HFFc6 (cell line): ENCODE data around the gene RBM5. TPM values are rescaled to one million over a fixed set of nuclear protein-coding genes. Genes with fewer than 3 reads are reported as not detected.

ENCODE experiments used
- DNase-seq: peaks from one replicate; pipeline ENCODE4 v3.0.0-alpha.2; 2018
- H3K27ac Mint-ChIP-seq: 2 replicates; pipeline ENCODE4 v1.8.0; 2020; ENCODE audit warnings: mild to moderate bottlenecking, mixed read lengths
- H3K27me3 Mint-ChIP-seq: 2 replicates; pipeline ENCODE4 v1.8.0; 2021; ENCODE audit warnings: mild to moderate bottlenecking, moderate library complexity, mixed read lengths; ENCODE audit not compliant: insufficient read depth
- H3K36me3 Mint-ChIP-seq: 2 replicates; pipeline ENCODE4 v1.8.0; 2021; ENCODE audit warnings: low read depth, mixed read lengths
- H3K4me1 Mint-ChIP-seq: 2 replicates; pipeline ENCODE4 v1.8.0; 2020; ENCODE audit warnings: low read depth, mixed read lengths
- H3K4me3 Mint-ChIP-seq: 2 replicates; pipeline ENCODE4 v1.8.0; 2020; ENCODE audit warnings: mild to moderate bottlenecking, moderate library complexity, mixed read lengths
- H3K9me3 Mint-ChIP-seq: 2 replicates; pipeline ENCODE4 v1.8.0; 2020; ENCODE audit warnings: mild to moderate bottlenecking, mixed read lengths
- CTCF ChIP-seq: fragments of 200-600 bp; sonication (generic); IDR thresholded peaks from 2 replicates; pipeline ENCODE4 v1.5.0; 2021; ENCODE audit warnings: antibody characterized with exemption, mild to moderate bottlenecking
- total RNA-seq, 6 experiments: library from RNA; stranded (reverse); fragmentation: NEBNext Ultra II Directional; extraction: Animal tissue kit (Norgen Biotek cat#: 25700); gene quantifications; 2 replicates in 1 of 6; 3 replicates in 5 of 6; pipeline ENCODE4 v1.2.3, GENCODE V29; 2021

The RBM5 gene
- total RNA-seq, 6 experiments from 2014 or later: 69.3 to 83.8 (median 78.5) TPM

DNA sequence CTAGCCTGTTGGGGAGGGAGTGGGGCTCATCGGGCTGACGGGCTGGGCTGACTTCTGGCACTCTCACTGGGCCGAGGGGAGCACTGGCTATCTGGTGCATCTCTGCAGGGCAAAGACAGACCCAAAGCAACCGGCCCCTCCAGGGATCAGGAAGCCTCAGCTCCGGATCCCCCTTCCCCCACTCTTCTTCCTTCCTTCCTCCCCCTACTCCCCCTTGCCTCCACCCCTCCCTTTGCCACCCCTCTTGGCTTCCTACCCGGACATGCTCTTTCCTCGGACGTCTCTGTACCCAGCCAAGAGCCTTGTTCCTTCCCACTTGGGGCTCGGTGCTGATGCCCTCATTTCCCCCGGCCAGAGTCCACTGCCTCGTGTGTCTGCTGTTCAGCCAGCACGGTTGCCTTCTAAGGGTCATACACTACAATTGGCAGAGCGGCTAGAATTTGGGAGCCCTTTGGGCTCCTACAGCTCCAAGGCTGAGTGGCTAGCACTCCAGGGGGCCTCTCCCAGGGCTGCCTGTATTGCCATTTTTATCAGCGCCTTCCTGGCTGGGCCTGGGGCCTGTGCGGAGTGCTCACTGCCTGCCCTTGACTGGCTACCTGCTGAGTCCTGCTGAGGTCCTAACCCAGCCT, 77.3 kb downstream of the RBM5 start:
- no peaks in the 10 kb centered on the region for H3K36me3 Mint-ChIP-seq
- H3K4me3 Mint-ChIP-seq: peak overlapping the region; percentile 17; the same call in 1 of the 2 replicates
- no peaks in the 10 kb centered on the region for H3K9me3 Mint-ChIP-seq
- no peaks in the 10 kb centered on the region; the same call in 1 of the 2 replicates for H3K27me3 Mint-ChIP-seq
- H3K4me1 Mint-ChIP-seq: peaks cover 87% of the 10 kb centered on the region
- DNase-seq: no peak
- TF ChIP-seq CTCF: no peak
- peak overlapping the region; percentile 71 for H3K27ac Mint-ChIP-seq

- DNase-seq: no peak
- TF ChIP-seq CTCF: no peak
- H3K36me3 Mint-ChIP-seq: no peaks in the 10 kb centered on the region
- no peaks in the 10 kb centered on the region; the same call in 1 of the 2 replicates for H3K27me3 Mint-ChIP-seq
- H3K4me1 Mint-ChIP-seq: peaks cover 83% of the 10 kb centered on the region
- H3K27ac Mint-ChIP-seq: peak overlapping the region; percentile 71
- peak overlapping the region; percentile 10; the same call in 1 of the 2 replicates for H3K4me3 Mint-ChIP-seq
- H3K9me3 Mint-ChIP-seq: no peaks in the 10 kb centered on the region
Observed at GRCh38 chr3:50166620-50167019, 77.9 kb downstream of the RBM5 start.

- H3K9me3 Mint-ChIP-seq: no peaks in the 10 kb centered on the region
- H3K4me3 Mint-ChIP-seq: peak overlapping the region; percentile 10; the same call in 1 of the 2 replicates
- H3K36me3 Mint-ChIP-seq: no peaks in the 10 kb centered on the region
- H3K4me1 Mint-ChIP-seq: peaks cover 79% of the 10 kb centered on the region
- no peaks in the 10 kb centered on the region; the same call in 1 of the 2 replicates for H3K27me3 Mint-ChIP-seq
- DNase-seq: no peak
- no peak for TF ChIP-seq CTCF
- H3K27ac Mint-ChIP-seq: peak overlapping the region; percentile 71
Observed at GRCh38 chr3:50167069-50167840, 78.5 kb downstream of the RBM5 start.

- TF ChIP-seq CTCF: no peak
- Mint-ChIP-seq H3K36me3 (no peaks in the 10 kb centered on the region), H3K4me1 (peaks cover 73% of the 10 kb centered on the region), H3K4me3 (no peak overlapping the region), H3K9me3 (no peaks in the 10 kb centered on the region), H3K27ac (peak overlapping the region; percentile 69), H3K27me3 (no peaks in the 10 kb centered on the region; the same call in 1 of the 2 replicates)
- DNase-seq: no peak
Observed at GRCh38 chr3:50167841-50168209, 79.1 kb downstream of the RBM5 start.

DNA sequence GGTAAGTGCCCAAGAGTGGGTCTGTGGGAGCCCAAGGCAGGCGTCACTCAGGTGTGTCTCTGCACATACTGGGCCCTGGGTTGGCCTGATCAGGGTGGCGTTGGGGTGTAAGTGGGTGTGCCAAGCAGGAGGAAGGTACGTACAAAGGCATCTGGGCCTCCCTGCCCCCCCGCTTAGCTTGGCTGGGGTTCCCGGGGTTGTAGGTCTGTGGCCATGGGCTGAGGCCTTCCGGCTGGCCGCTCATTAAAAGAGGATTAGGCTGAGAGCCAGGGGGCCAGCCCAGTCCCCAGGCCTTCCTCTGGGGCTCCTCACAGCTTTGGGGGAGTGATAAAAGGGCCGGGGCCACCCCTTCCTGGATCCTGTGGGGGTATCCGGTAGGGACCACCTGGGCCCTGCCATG, 79.7 kb downstream of the RBM5 start:
- H3K4me3 Mint-ChIP-seq: no peak overlapping the region
- H3K36me3 Mint-ChIP-seq: no peaks in the 10 kb centered on the region
- no peaks in the 10 kb centered on the region for H3K9me3 Mint-ChIP-seq
- TF ChIP-seq CTCF: no peak
- no peak for DNase-seq
- peak overlapping the region; percentile 69 for H3K27ac Mint-ChIP-seq
- no peaks in the 10 kb centered on the region; the same call in 1 of the 2 replicates for H3K27me3 Mint-ChIP-seq
- peaks cover 68% of the 10 kb centered on the region for H3K4me1 Mint-ChIP-seq

Other genes starting within 250 kb of the RBM5 start
- 1 to 10 TPM; 3.4 to 7.5 (median 6.3) TPM for gene TRAIP, start 232.4 kb upstream of the RBM5 start, total RNA-seq
- not detected for gene CAMKV, start 219.0 kb upstream of the RBM5 start, total RNA-seq
- 1 to 10 TPM in 1 of 6 experiments, under 1 TPM in 5; 0.34 to 1.1 (median 0.80) TPM for gene MST1R, start 185.0 kb upstream of the RBM5 start, total RNA-seq
- 10 to 100 TPM; 13.6 to 20.3 (median 15.7) TPM for gene MON1A, start 159.1 kb upstream of the RBM5 start, total RNA-seq
- 10 to 100 TPM; 32.5 to 41.6 (median 34.5) TPM for gene RBM6, start 148.8 kb upstream of the RBM5 start, total RNA-seq
- 10 to 100 TPM; 20.5 to 35.6 (median 22.8) TPM for gene SEMA3F, start 66.4 kb downstream of the RBM5 start, total RNA-seq
- not detected for gene GNAT1, start 102.7 kb downstream of the RBM5 start, total RNA-seq
- gene SLC38A3, start 116.4 kb downstream of the RBM5 start, total RNA-seq: under 1 TPM in 2 of 6 experiments, not detected in 4; 0.16 to 0.24 TPM
- gene GNAI2, start 147.3 kb downstream of the RBM5 start, total RNA-seq: 100 to 1,000 TPM; 532 to 617 (median 582) TPM
- 10 to 100 TPM; 14.5 to 26.6 (median 24.7) TPM for gene SEMA3B, start 180.2 kb downstream of the RBM5 start, total RNA-seq
- gene LSMEM2, start 190.2 kb downstream of the RBM5 start, total RNA-seq: under 1 TPM in 2 of 6 experiments, not detected in 4; 0.11 to 0.13 TPM
- gene IFRD2, start 203.5 kb downstream of the RBM5 start, total RNA-seq: 100 to 1,000 TPM in 1 of 6 experiments, 10 to 100 TPM in 5; 71.2 to 102 (median 74.6) TPM
- 1 to 10 TPM; 4.7 to 8.3 (median 5.8) TPM for gene HYAL3, start 210.5 kb downstream of the RBM5 start, total RNA-seq
- 10 to 100 TPM in 5 of 6 experiments, 1 to 10 TPM in 1; 8.5 to 13.4 (median 10.7) TPM for gene NAA80, start 210.5 kb downstream of the RBM5 start, total RNA-seq
- gene HYAL1, start 214.7 kb downstream of the RBM5 start, total RNA-seq: under 1 TPM in 5 of 6 experiments, not detected in 1; 0.19 to 0.38 (median 0.23) TPM
- 10 to 100 TPM; 39.4 to 54.9 (median 47.6) TPM for gene HYAL2, start 233.8 kb downstream of the RBM5 start, total RNA-seq
- 10 to 100 TPM; 23.9 to 34.2 (median 26.8) TPM for gene TUSC2, start 239.3 kb downstream of the RBM5 start, total RNA-seq